ENCODE measurements around the gene LYRM1.

DNA sequence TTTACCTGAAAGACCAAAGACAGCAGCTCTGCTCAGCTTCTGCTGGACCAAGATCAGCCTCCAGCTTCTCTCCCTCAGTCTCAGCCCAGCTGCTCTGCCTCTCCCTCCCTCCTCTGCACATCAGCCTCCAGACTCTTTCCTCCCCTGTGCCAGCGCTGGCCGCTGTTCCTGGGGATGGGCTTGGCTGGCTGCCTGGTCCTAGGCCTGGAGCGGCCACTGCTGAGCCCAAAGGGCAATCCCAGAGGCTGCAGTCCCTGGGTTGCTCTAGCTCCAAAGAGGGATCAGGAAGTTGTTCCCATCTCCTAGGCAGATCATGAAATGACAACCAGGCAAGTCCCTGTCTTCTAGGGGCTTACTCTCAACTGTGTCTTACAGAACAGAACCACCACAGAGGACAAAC lies 31.7 kb upstream of the LYRM1 start:
- no peak for TF ChIP-seq CTCF (IDR thresholded peaks at IDR 0.05)
- TF ChIP-seq EP300 (IDR thresholded peaks at IDR 0.05), result no peak
- TF ChIP-seq POLR2A (IDR thresholded peaks at IDR 0.05), result no peak
- peak in 1 of 3 donors; percentile 19 for TF ChIP-seq POLR2AphosphoS5 (IDR thresholded peaks at IDR 0.05)

Measured in suprapubic skin (tissue), 4 donors.